HCT116 (cell line): Measurements from ENCODE around the gene TDRD9. TPM values are rescaled to one million over a fixed set of nuclear protein-coding genes. Genes with fewer than 3 reads are reported as not detected.

ENCODE experiments used
- ATAC-seq: fragments of 200-7000 bp; cut with Tn5 transposase; 2 replicates; pipeline ENCODE4 v1.9.1; 2020; ENCODE audit warnings: mild to moderate bottlenecking, moderate library complexity
- BruUV-seq: library from RNA; stranded (reverse); fragments of 400-500 nt; replicated peaks from 2 replicates; lab custom pipeline; 2021; lab: Mats Ljungman, UMichigan
- CTCF ChIA-PET: fragments of 300-600 bp; sonication (Branson Sonifier 250); formaldehyde crosslinking; loops from one replicate; lab custom pipeline; 2021; ENCODE audit warnings: antibody characterized with exemption; lab: Charles Lee
- POLR2A ChIA-PET: fragments of 300-600, 350-600 bp; sonication (Branson Sonifier 250); formaldehyde crosslinking; loops from one replicate; lab custom pipeline; 2021; ENCODE audit warnings: antibody characterized with exemption; lab: Charles Lee
- RAD21 ChIA-PET, 2 experiments: fragments of 300-600 bp; sonication (Branson Sonifier 250); formaldehyde crosslinking; loops; one replicate each; lab custom pipeline; 2023; ENCODE audit warnings: low total read pairs in 2 of 2; ENCODE audit not compliant: uncharacterized antibody in 2 of 2, unreplicated experiment in 2 of 2, low non-redundant PET in 1 of 2; lab: Charles Lee
- DNase-seq: peaks from one replicate; pipeline ENCODE4 v3.0.0-alpha.2; 2010; ENCODE audit warnings: low read depth, low spot score
- H2AFZ ChIP-seq: fragments of 200-600 bp; shearing (Covaris generic), sonication (generic); 2 replicates; pipeline ENCODE4 v1.6.1; 2017; ENCODE audit warnings: low read depth, mixed run types, mixed read lengths, antibody characterized with exemption, low read length; ENCODE audit not compliant: poor library complexity, severe bottlenecking
- H3K27ac ChIP-seq: 2 replicates; pipeline ENCODE4 v1.5.1; 2012; ENCODE audit warnings: low read depth, low read length
- H3K27me3 ChIP-seq: fragments of 200-600 bp; sonication (generic); 2 replicates; pipeline ENCODE4 v1.6.1; 2016; ENCODE audit warnings: mixed run types, low read length, mixed read lengths; ENCODE audit not compliant: insufficient read depth
- H3K36me3 ChIP-seq, 2 experiments: fragments of 200-500 bp in 1 of 2; fragments of 200-600 bp in 1 of 2; sonication (Bioruptor generic) in 1 of 2; sonication (generic) in 1 of 2; 2 replicates each; pipeline versions ENCODE4 v1.5.1 to v1.6.1; 2014 to 2016; ENCODE audit warnings: low read length in 2 of 2, inconsistent platforms in 1 of 2, mixed read lengths in 1 of 2, mixed run types in 1 of 2; ENCODE audit not compliant: insufficient read depth in 2 of 2, control insufficient read depth in 1 of 2
- H3K4me1 ChIP-seq, 2 experiments: fragments of 200-600 bp in 1 of 2; sonication (generic) in 1 of 2; 2 replicates each; pipeline versions ENCODE4 v1.5.1 to v1.6.1; 2012 to 2017; ENCODE audit warnings: low read length in 2 of 2, inconsistent platforms in 1 of 2, mild to moderate bottlenecking in 1 of 2, mixed read lengths in 1 of 2, mixed run types in 1 of 2, moderate library complexity in 1 of 2; ENCODE audit not compliant: insufficient read depth in 2 of 2, control insufficient read depth in 1 of 2
- H3K4me2 ChIP-seq: fragments of 200-600 bp; sonication (generic); 2 replicates; pipeline ENCODE4 v1.6.1; 2017; ENCODE audit warnings: mixed run types, low read length, mixed read lengths
- H3K4me3 ChIP-seq, 2 experiments: fragments of 200-600 bp in 1 of 2; sonication (generic) in 1 of 2; replicated peaks in 1 of 2; 2 replicates each; pipeline ENCODE4 v1.5.1; 2011 to 2016; ENCODE audit warnings: low read length in 2 of 2, control low read depth in 1 of 2, low read depth in 1 of 2, mild to moderate bottlenecking in 1 of 2, mixed read lengths in 1 of 2, mixed run types in 1 of 2
- H3K79me2 ChIP-seq: fragments of 200-600 bp; sonication (generic); 2 replicates; pipeline ENCODE4 v1.6.1; 2017; ENCODE audit warnings: mild to moderate bottlenecking, mixed run types, low read length, moderate library complexity, mixed read lengths; ENCODE audit not compliant: insufficient read depth
- H3K9ac ChIP-seq: fragments of 200-600 bp; sonication (generic); 2 replicates; pipeline ENCODE4 v1.6.1; 2016; ENCODE audit warnings: low read length, mixed read lengths
- H3K9me2 ChIP-seq: fragments of 200-600 bp; sonication (generic), shearing (Covaris generic); 2 replicates; pipeline ENCODE4 v1.6.1; 2017; ENCODE audit warnings: mixed run types, mild to moderate bottlenecking, moderate library complexity; ENCODE audit not compliant: insufficient read depth
- H3K9me3 ChIP-seq, 2 experiments: fragments of 200-500 bp in 1 of 2; fragments of 200-600 bp in 1 of 2; sonication (Bioruptor generic) in 1 of 2; sonication (generic) in 1 of 2; 2 replicates each; pipeline ENCODE4 v1.6.1; 2014 to 2017; ENCODE audit warnings: low read length in 2 of 2, mixed read lengths in 2 of 2, inconsistent platforms in 1 of 2, low read depth in 1 of 2, mild to moderate bottlenecking in 1 of 2, mixed run types in 1 of 2, moderate library complexity in 1 of 2; ENCODE audit not compliant: control insufficient read depth in 1 of 2, insufficient read depth in 1 of 2
- H4K20me1 ChIP-seq: fragments of 200-600 bp; sonication (generic), shearing (Covaris generic); 2 replicates; pipeline ENCODE4 v1.6.1; 2017; ENCODE audit warnings: mixed run types, mild to moderate bottlenecking, moderate library complexity; ENCODE audit not compliant: insufficient read depth
- ATF3 ChIP-seq: IDR thresholded peaks from 2 replicates; pipeline ENCODE4 v1.6.1; 2012
- CBX3 ChIP-seq: IDR thresholded peaks from 2 replicates; pipeline ENCODE4 v1.6.1; 2012; ENCODE audit warnings: low read depth
- CEBPB ChIP-seq: IDR thresholded peaks from 2 replicates; pipeline ENCODE4 v1.6.1; 2012; ENCODE audit warnings: low read depth
- CTCF ChIP-seq, 3 experiments: fragments of 200-600 bp in 1 of 3; sonication (generic) in 1 of 3; IDR thresholded peaks in 2 of 3; conservative IDR thresholded peaks in 1 of 3; 2 replicates each; pipeline ENCODE4 v1.5.1; 2012 to 2017; ENCODE audit warnings: low read depth in 2 of 3, low read length in 2 of 3, antibody characterized with exemption in 1 of 3, borderline replicate concordance in 1 of 3, control low read depth in 1 of 3, mild to moderate bottlenecking in 1 of 3, mixed read lengths in 1 of 3, mixed run types in 1 of 3, moderate library complexity in 1 of 3; ENCODE audit not compliant: insufficient read depth in 1 of 3
- EGR1 ChIP-seq: IDR thresholded peaks from 2 replicates; pipeline ENCODE4 v1.6.1; 2012; ENCODE audit warnings: low read depth
- ELF1 ChIP-seq: IDR thresholded peaks from 2 replicates; pipeline ENCODE4 v1.6.1; 2012; ENCODE audit warnings: low read depth, borderline replicate concordance
- EZH2 ChIP-seq: fragments of 200-600 bp; sonication (generic); IDR thresholded peaks from 2 replicates; pipeline ENCODE4 v1.6.1; 2017; ENCODE audit warnings: antibody characterized with exemption, mixed run types
- EZH2phosphoT487 ChIP-seq: fragments of 200-600 bp; IDR thresholded peaks from 2 replicates; pipeline ENCODE4 v1.6.1; 2018; ENCODE audit warnings: antibody characterized with exemption, borderline replicate concordance
- FOSL1 ChIP-seq: IDR thresholded peaks from 2 replicates; pipeline ENCODE4 v1.6.1; 2012; ENCODE audit warnings: low read depth
- JUND ChIP-seq: IDR thresholded peaks from 2 replicates; pipeline ENCODE4 v1.6.1; 2012
- MAX ChIP-seq: IDR thresholded peaks from 2 replicates; pipeline ENCODE4 v1.6.1; 2012
- POLR2AphosphoS5 ChIP-seq: IDR thresholded peaks from 2 replicates; pipeline ENCODE4 v1.6.1; 2011; ENCODE audit warnings: mild to moderate bottlenecking, low read depth, low read length, moderate library complexity
- RAD21 ChIP-seq: IDR thresholded peaks from 2 replicates; pipeline ENCODE4 v1.6.1; 2012; ENCODE audit warnings: low read depth, mild to moderate bottlenecking
- REST ChIP-seq: IDR thresholded peaks from 2 replicates; pipeline ENCODE4 v1.6.1; 2012; ENCODE audit warnings: low read depth
- SIN3A ChIP-seq: IDR thresholded peaks from 2 replicates; pipeline ENCODE4 v1.6.1; 2012; ENCODE audit warnings: low read depth
- SP1 ChIP-seq: IDR thresholded peaks from 2 replicates; pipeline ENCODE4 v1.6.1; 2012; ENCODE audit warnings: low read depth
- TCF7L2 ChIP-seq: IDR thresholded peaks from 2 replicates; pipeline ENCODE4 v1.7.0; 2011; ENCODE audit warnings: borderline replicate concordance, inconsistent platforms; ENCODE audit not compliant: insufficient read depth, insufficient read length; ENCODE audit errors: extremely low read depth
- ZBTB33 ChIP-seq: IDR thresholded peaks from 2 replicates; pipeline ENCODE4 v1.6.1; 2011; ENCODE audit warnings: mild to moderate bottlenecking, low read length, moderate library complexity; ENCODE audit not compliant: insufficient replicate concordance; ENCODE audit errors: extremely low read depth
- ZNF274 ChIP-seq: fragments of 200-500 bp; sonication (Bioruptor generic); IDR thresholded peaks from 2 replicates; pipeline ENCODE4 v1.6.1; 2014; ENCODE audit warnings: mild to moderate bottlenecking, low read depth, low read length, inconsistent platforms
- intact Hi-C: fragments of 100-400 bp; cut with micrococcal nuclease; formaldehyde crosslinking; loops from 2 replicates; pipeline ENCODE4 v1.10.0; 2022
- total RNA-seq: library from RNA; stranded (reverse); gene quantifications from one replicate; pipeline ENCODE4 v1.2.1, GENCODE V29; 2021; ENCODE audit not compliant: unreplicated experiment

Gene TDRD9
- total RNA-seq, 1 experiment from 2014 or later, result not detected

GRCh38 chr14:103923863-103924262 is 4.4 kb upstream of the TDRD9 start:
- TF ChIP-seq REST (no peak), TCF7L2 (no peak), POLR2AphosphoS5 (no peak), EGR1 (no peak), SP1 (no peak), CBX3 (no peak), EZH2 (no peak), EZH2phosphoT487 (no peak), SIN3A (no peak), MAX (no peak), RAD21 (no peak), ZNF274 (no peak), CEBPB (no peak), FOSL1 (no peak), JUND (no peak), CTCF (IDR thresholded peaks at IDR 0.05 in 2 of 3, conservative IDR thresholded peaks at IDR 0.05 in 1 of 3; ENCODE audit: borderline replicate concordance in 1 of 3, insufficient read depth in 1 of 3, low read depth in 2 of 3, low read length in 2 of 3) (no peak), ATF3 (no peak), ELF1 (no peak), ZBTB33 (no peak)
- ChIA-PET POLR2A (no interaction called here), RAD21 (no interaction called here), CTCF (no interaction called here)
- H3K4me3 ChIP-seq, result no peak overlapping the region
- BruUV-seq, result no TSS peak
- no peak overlapping the region for H3K9ac ChIP-seq
- no peaks in the 10 kb centered on the region for H3K27me3 ChIP-seq
- DNase-seq (no peak), ATAC-seq (no peak)
- peaks cover 6 to 16% of the 10 kb centered on the region in 2 experiments; a peak in 3 of 4 replicates for H3K4me1 ChIP-seq
- no peaks in the 10 kb centered on the region for H4K20me1 ChIP-seq
- peak overlapping the region; percentile 45 for H2AFZ ChIP-seq
- no peaks in the 10 kb centered on the region for H3K9me2 ChIP-seq
- peaks cover 25% of the 10 kb centered on the region for H3K79me2 ChIP-seq
- H3K27ac ChIP-seq, result no peak overlapping the region
- intact Hi-C loops, result no loop called here
- peaks cover 0 to 4% of the 10 kb centered on the region in 2 experiments; a peak in 1 of 4 replicates for H3K36me3 ChIP-seq
- no peak overlapping the region for H3K4me2 ChIP-seq
- no peaks in the 10 kb centered on the region for H3K9me3 ChIP-seq
